Cortex of kidney (tissue), 1 donor: ENCODE measurements around the gene BAZ1B.
"Not testable (repeated sequence)": the region's sequence is repeated elsewhere in the genome, so short reads cannot be mapped to it uniquely, and the experiment has no call there.

Source experiments
- DNase-seq: peaks from one replicate; lab custom pipeline; 2025; lab: John Stamatoyannopoulos, UW

BAZ1B gene

GRCh38 chr7:73541722-73542121 is 19.6 kb upstream of the BAZ1B start:
- no peak for DNase-seq

GRCh38 chr7:73539709-73540108 is 17.6 kb upstream of the BAZ1B start:
- DNase-seq = no peak

GRCh38 chr7:73538510-73538909 is 16.4 kb upstream of the BAZ1B start:
- not testable (repeated sequence) for DNase-seq

- no peak for DNase-seq
Observed at GRCh38 chr7:73537051-73537450, 15.0 kb upstream of the BAZ1B start.

- no peak for DNase-seq
Observed at GRCh38 chr7:73536479-73536878, 14.4 kb upstream of the BAZ1B start.

GRCh38 chr7:73535918-73536317 is 13.8 kb upstream of the BAZ1B start:
- DNase-seq = not testable (repeated sequence)

- no peak for DNase-seq
Observed at GRCh38 chr7:73533742-73534141, 11.6 kb upstream of the BAZ1B start.

GRCh38 chr7:73532224-73532623 is 10.1 kb upstream of the BAZ1B start:
- no peak for DNase-seq

- DNase-seq = no peak
Observed at GRCh38 chr7:73530800-73531199, 8.7 kb upstream of the BAZ1B start.

- no peak for DNase-seq
Observed at GRCh38 chr7:73526896-73527821, 5.1 kb upstream of the BAZ1B start.

GRCh38 chr7:73526158-73526494 is 4.0 kb upstream of the BAZ1B start:
- DNase-seq = not testable (repeated sequence)

GRCh38 chr7:73521636-73522104 is 423 bp downstream of the BAZ1B start:
- no peak for DNase-seq

- DNase-seq = no peak
Observed at GRCh38 chr7:73520673-73521635, 1.1 kb downstream of the BAZ1B start.

GRCh38 chr7:73519867-73520672 is 2.0 kb downstream of the BAZ1B start:
- no peak for DNase-seq

GRCh38 chr7:73518470-73518869 is 3.6 kb downstream of the BAZ1B start:
- no peak for DNase-seq

- no peak for DNase-seq
Observed at GRCh38 chr7:73517241-73517995, 4.7 kb downstream of the BAZ1B start.

GRCh38 chr7:73515178-73515577 is 6.9 kb downstream of the BAZ1B start:
- DNase-seq = no peak

- DNase-seq = no peak
Observed at GRCh38 chr7:73512018-73512780, 9.9 kb downstream of the BAZ1B start.

- DNase-seq = no peak
Observed at GRCh38 chr7:73509463-73509862, 12.6 kb downstream of the BAZ1B start.

GRCh38 chr7:73507556-73507955 is 14.5 kb downstream of the BAZ1B start:
- DNase-seq = no peak
